GM21390 (cell line): ENCODE results near the gene RFX6.

Experiments used
- ATAC-seq: cut with Tn5 transposase; IDR thresholded peaks from one replicate; pipeline ENCODE4 v1.9.1; 2021; ENCODE audit not compliant: unreplicated experiment

The RFX6 gene

GRCh38 chr6:116966675-116967576, 89.9 kb downstream of the RFX6 start:
- no peak for ATAC-seq

- peak; percentile 88 for ATAC-seq
Observed at GRCh38 chr6:116969211-116969863, 92.3 kb downstream of the RFX6 start.

- ATAC-seq, result peak; percentile 69
Observed at GRCh38 chr6:116971959-116972358, 94.9 kb downstream of the RFX6 start.

- ATAC-seq, result no peak
Observed at GRCh38 chr6:116973976-116974375, 96.9 kb downstream of the RFX6 start.

- no peak for ATAC-seq
Observed at GRCh38 chr6:116974526-116975316, 97.7 kb downstream of the RFX6 start.

GRCh38 chr6:116975600-116975999, 98.6 kb downstream of the RFX6 start:
- no peak for ATAC-seq

- no peak for ATAC-seq
Observed at GRCh38 chr6:116979560-116979959, 102.5 kb downstream of the RFX6 start.
